A549 (cell line): ENCODE data around the gene TAB3. TPM values are rescaled to one million over a fixed set of nuclear protein-coding genes. Genes with fewer than 3 reads are reported as not detected.
A peak's percentile ranks its signal among the peaks of the same experiment; 100 is the strongest.

Source experiments
- ATAC-seq, 2 experiments: fragments of 200-7000 bp in 1 of 2; fragments of >200 bp in 1 of 2; cut with Nextera tagmentation in 1 of 2; cut with Tn5 transposase in 1 of 2; 3 replicates each; pipeline versions ENCODE4 v1.8.0 to v1.9.1; 2018 to 2020; ENCODE audit warnings: mild to moderate bottlenecking in 1 of 2, moderate library complexity in 1 of 2
- CTCF ChIA-PET: fragments of 300-600 bp; sonication (Branson Sonifier 250); formaldehyde crosslinking; extraction: SDS; loops from one replicate; lab custom pipeline; 2021; ENCODE audit warnings: antibody characterized with exemption, inconsistent platforms; lab: Yijun Ruan, JAX
- POLR2A ChIA-PET: fragments of 350-600 bp; formaldehyde crosslinking; extraction: SDS; loops from one replicate; lab custom pipeline; 2021; ENCODE audit warnings: antibody characterized with exemption, inconsistent platforms; lab: Yijun Ruan, JAX
- DNase-seq, 2 experiments: peaks; one replicate each; pipeline versions ENCODE4 v3.0.0 to v3.0.0-alpha.2; 2011 to 2016; ENCODE audit warnings: low read depth in 1 of 2, low spot score in 1 of 2
- FAIRE-seq: peaks from 2 replicates; lab custom pipeline; 2011; peaks lifted over from hg19 to GRCh38; lab: Jason Lieb, UNC
- H3K27ac ChIP-seq, 2 experiments: fragments of >200 bp; sonication (Bioruptor Twin); formaldehyde crosslinking; 3 replicates each; pipeline ENCODE4 v1.5.1; 2016 to 2017
- H3K4me1 ChIP-seq: fragments of >200 bp; sonication (Bioruptor Twin); formaldehyde crosslinking; 3 replicates; pipeline ENCODE4 v1.6.1; 2016
- H3K4me2 ChIP-seq: fragments of >200 bp; sonication (Bioruptor Twin); formaldehyde crosslinking; 3 replicates; pipeline ENCODE4 v1.6.1; 2016
- H3K4me3 ChIP-seq: fragments of >200 bp; sonication (Bioruptor Twin); formaldehyde crosslinking; 3 replicates; pipeline ENCODE4 v1.5.1; 2016
- H3K9me3 ChIP-seq: fragments of >200 bp; sonication (Bioruptor Twin); formaldehyde crosslinking; 3 replicates; pipeline ENCODE4 v1.6.1; 2016
- BHLHE40 ChIP-seq: IDR thresholded peaks from 2 replicates; pipeline ENCODE4 v1.6.1; 2012; ENCODE audit warnings: low read depth, low read length, inconsistent platforms
- CHD2 ChIP-seq: fragments of 150-350 bp; IDR thresholded peaks from 2 replicates; pipeline ENCODE4 v1.6.1; 2014; ENCODE audit warnings: low read length; ENCODE audit not compliant: partially characterized antibody
- FOSL2 ChIP-seq, 2 experiments: fragments of 450-650 bp in 1 of 2; fragments of >200 bp in 1 of 2; sonication (Bioruptor Twin) in 1 of 2; formaldehyde crosslinking; IDR thresholded peaks; 2 replicates each; pipeline versions ENCODE4 v1.5.0 to v1.6.1; 2016 to 2020; ENCODE audit warnings: mild to moderate bottlenecking in 1 of 2, moderate library complexity in 1 of 2
- FOXS1 ChIP-seq: fragments of 250-450 bp; sonication (Bioruptor Pico); IDR thresholded peaks from 2 replicates; pipeline ENCODE4 v1.5.0; 2020; ENCODE audit warnings: mild to moderate bottlenecking, moderate library complexity
- GATA3 ChIP-seq: IDR thresholded peaks from 2 replicates; pipeline ENCODE4 v1.6.1; 2012; ENCODE audit warnings: borderline replicate concordance
- HDAC2 ChIP-seq: fragments of 200-600 bp; sonication (generic); IDR thresholded peaks from 2 replicates; pipeline ENCODE4 v1.6.1; 2016
- KDM1A ChIP-seq: fragments of 200-600 bp; sonication (generic); IDR thresholded peaks from 2 replicates; pipeline ENCODE4 v1.6.1; 2016; ENCODE audit warnings: low read depth, mild to moderate bottlenecking
- MAFK ChIP-seq: fragments of 450-650 bp; IDR thresholded peaks from 2 replicates; pipeline ENCODE4 v1.6.1; 2014; ENCODE audit not compliant: partially characterized antibody
- MYC ChIP-seq: IDR thresholded peaks from 2 replicates; pipeline ENCODE4 v1.6.1; 2012; ENCODE audit warnings: mild to moderate bottlenecking, inconsistent platforms, low read length, improper control_type of control experiment, borderline replicate concordance
- NFE2L2 ChIP-seq: fragments of 150-350 bp; conservative IDR thresholded peaks from 2 replicates; pipeline ENCODE4 v1.6.1; 2014; ENCODE audit warnings: low read length
- POLR2A ChIP-seq: IDR thresholded peaks from 2 replicates; pipeline ENCODE4 v1.6.1; 2012; ENCODE audit warnings: mild to moderate bottlenecking, low read length
- RARB ChIP-seq: fragments of 250-450 bp; sonication (Bioruptor Pico); IDR thresholded peaks from 2 replicates; pipeline ENCODE4 v1.8.0; 2021; ENCODE audit warnings: mild to moderate bottlenecking, moderate library complexity
- RFX5 ChIP-seq: fragments of 450-650 bp; IDR thresholded peaks from 2 replicates; pipeline ENCODE4 v1.7.1; 2014; ENCODE audit warnings: antibody characterized with exemption, mild to moderate bottlenecking, moderate library complexity
- TP53 ChIP-seq: fragments of 250-450 bp; sonication (Bioruptor Pico); IDR thresholded peaks from 2 replicates; pipeline ENCODE4 v1.5.0; 2021; ENCODE audit warnings: mild to moderate bottlenecking, moderate library complexity
- ZNF302 ChIP-seq: fragments of 250-450 bp; sonication (Bioruptor Pico); IDR thresholded peaks from 2 replicates; pipeline ENCODE4 v1.9.0; 2021; ENCODE audit warnings: inconsistent platforms, mild to moderate bottlenecking, moderate library complexity
- ZSCAN20 ChIP-seq: fragments of 250-450 bp; sonication (Bioruptor Pico); IDR thresholded peaks from 2 replicates; pipeline ENCODE4 v1.8.0; 2022; ENCODE audit warnings: mild to moderate bottlenecking, moderate library complexity
- WGBS: methylation state at CpG from one replicate; pipeline ENCODE4 v1.1.6; 2017; ENCODE audit errors: missing lambda C conversion rate; 5-methylcytosine and 5-hydroxymethylcytosine counted together
- polyA plus RNA-seq, 4 experiments: library from polyadenylated mRNA; depleted of rRNA in 3 of 4; stranded (reverse); fragments of >200 nt; fragmentation: RNase III in 1 of 4; extraction: RNeasy Plus Mini Kit Qiagen cat#74134 plus additional on column Dnase treatment in 1 of 4; gene quantifications; 2 replicates in 3 of 4; 3 replicates in 1 of 4; pipeline ENCODE4 v1.2.3, GENCODE V29; 2011 to 2017
- TF ChIP-seq, protein P1 (sequence below): IDR thresholded peaks from 2 replicates; pipeline ENCODE4 v1.6.1; 2012; ENCODE audit warnings: low read depth, borderline replicate concordance
- TF ChIP-seq, protein P2 (sequence below): fragments of 200-600 bp; sonication (generic); IDR thresholded peaks from 2 replicates; pipeline ENCODE4 v1.6.1; 2016; ENCODE audit warnings: antibody characterized with exemption, mild to moderate bottlenecking, moderate library complexity

TAB3 gene
- polyA plus RNA-seq, 2 of the 4 experiments (the other 2 are of a cell fraction) = 11.2 to 18.6 TPM

DNA sequence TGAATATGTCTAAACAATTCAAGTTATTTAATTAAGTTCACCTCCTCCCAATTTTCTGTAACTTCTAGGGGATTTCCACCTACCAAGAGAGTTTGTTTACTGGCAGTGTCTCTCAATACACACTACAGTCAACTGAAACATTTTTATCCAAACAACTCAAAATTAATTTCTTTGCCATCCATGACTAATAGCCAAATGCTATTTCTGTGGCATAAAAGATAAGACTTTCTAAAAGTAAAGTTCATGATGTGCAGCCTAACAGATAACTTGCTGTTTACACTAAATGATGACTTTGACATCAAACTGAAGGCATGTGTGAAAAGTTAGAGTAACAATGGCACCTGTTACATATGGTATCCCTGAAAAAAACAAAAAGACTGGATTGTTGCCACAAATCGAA is 7.3 kb downstream of the TAB3 start:
- DNase-seq (no peak), FAIRE-seq (peak; percentile 72), ATAC-seq (no peak)
- no peak overlapping the region for H3K4me3 ChIP-seq
- no peak overlapping the region for H3K27ac ChIP-seq
- no peaks in the 10 kb centered on the region for H3K9me3 ChIP-seq
- H3K4me2 ChIP-seq = no peak overlapping the region
- ChIA-PET CTCF (no interaction called here), POLR2A (no interaction called here)
- H3K4me1 ChIP-seq = no peaks in the 10 kb centered on the region; the same call in 2 of the 3 replicates
- 78% methylated on average over 1 of the region's 1 CpG for WGBS
- TF ChIP-seq, protein P1, sequence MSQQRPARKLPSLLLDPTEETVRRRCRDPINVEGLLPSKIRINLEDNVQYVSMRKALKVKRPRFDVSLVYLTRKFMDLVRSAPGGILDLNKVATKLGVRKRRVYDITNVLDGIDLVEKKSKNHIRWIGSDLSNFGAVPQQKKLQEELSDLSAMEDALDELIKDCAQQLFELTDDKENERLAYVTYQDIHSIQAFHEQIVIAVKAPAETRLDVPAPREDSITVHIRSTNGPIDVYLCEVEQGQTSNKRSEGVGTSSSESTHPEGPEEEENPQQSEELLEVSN = no peak
- TF ChIP-seq GATA3 (no peak), POLR2A (no peak), KDM1A (no peak)
- TF ChIP-seq, protein P2, sequence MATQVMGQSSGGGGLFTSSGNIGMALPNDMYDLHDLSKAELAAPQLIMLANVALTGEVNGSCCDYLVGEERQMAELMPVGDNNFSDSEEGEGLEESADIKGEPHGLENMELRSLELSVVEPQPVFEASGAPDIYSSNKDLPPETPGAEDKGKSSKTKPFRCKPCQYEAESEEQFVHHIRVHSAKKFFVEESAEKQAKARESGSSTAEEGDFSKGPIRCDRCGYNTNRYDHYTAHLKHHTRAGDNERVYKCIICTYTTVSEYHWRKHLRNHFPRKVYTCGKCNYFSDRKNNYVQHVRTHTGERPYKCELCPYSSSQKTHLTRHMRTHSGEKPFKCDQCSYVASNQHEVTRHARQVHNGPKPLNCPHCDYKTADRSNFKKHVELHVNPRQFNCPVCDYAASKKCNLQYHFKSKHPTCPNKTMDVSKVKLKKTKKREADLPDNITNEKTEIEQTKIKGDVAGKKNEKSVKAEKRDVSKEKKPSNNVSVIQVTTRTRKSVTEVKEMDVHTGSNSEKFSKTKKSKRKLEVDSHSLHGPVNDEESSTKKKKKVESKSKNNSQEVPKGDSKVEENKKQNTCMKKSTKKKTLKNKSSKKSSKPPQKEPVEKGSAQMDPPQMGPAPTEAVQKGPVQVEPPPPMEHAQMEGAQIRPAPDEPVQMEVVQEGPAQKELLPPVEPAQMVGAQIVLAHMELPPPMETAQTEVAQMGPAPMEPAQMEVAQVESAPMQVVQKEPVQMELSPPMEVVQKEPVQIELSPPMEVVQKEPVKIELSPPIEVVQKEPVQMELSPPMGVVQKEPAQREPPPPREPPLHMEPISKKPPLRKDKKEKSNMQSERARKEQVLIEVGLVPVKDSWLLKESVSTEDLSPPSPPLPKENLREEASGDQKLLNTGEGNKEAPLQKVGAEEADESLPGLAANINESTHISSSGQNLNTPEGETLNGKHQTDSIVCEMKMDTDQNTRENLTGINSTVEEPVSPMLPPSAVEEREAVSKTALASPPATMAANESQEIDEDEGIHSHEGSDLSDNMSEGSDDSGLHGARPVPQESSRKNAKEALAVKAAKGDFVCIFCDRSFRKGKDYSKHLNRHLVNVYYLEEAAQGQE = no peak

DNA sequence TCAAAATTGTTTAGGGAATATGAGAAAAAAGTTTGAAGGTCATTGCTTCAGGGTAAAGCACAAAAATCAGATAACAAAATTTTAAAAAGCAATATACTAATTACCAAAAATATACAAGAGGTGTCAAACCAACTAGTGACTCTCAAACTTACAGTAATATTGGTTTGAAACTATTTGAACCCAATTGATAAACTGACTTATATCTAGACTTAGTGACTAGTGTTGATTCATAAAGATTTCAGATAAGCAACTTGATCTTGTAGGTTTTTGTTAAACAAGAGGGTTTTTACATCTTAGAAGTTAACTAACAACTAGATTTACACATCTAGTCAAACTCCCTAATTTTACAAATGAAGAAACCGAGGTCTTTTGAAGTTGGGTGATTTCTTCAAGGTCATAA is 7.7 kb downstream of the TAB3 start:
- Histone ChIP-seq H3K27ac (no peak overlapping the region), H3K4me1 (peaks cover 4% of the 10 kb centered on the region), H3K4me3 (no peak overlapping the region), H3K4me2 (no peak overlapping the region), H3K9me3 (no peaks in the 10 kb centered on the region)
- TF ChIP-seq FOXS1 (CRISPR knock-in tag) = no peak
- no peak for TF ChIP-seq RFX5
- no peak for TF ChIP-seq ZNF302 (CRISPR knock-in tag)
- POLR2A ChIA-PET = no interaction called here
- FAIRE-seq (no peak), ATAC-seq (no peak), DNase-seq (no peak)
- CTCF ChIA-PET = no interaction called here
- 56% methylated on average over 1 of the region's 1 CpG for WGBS

DNA sequence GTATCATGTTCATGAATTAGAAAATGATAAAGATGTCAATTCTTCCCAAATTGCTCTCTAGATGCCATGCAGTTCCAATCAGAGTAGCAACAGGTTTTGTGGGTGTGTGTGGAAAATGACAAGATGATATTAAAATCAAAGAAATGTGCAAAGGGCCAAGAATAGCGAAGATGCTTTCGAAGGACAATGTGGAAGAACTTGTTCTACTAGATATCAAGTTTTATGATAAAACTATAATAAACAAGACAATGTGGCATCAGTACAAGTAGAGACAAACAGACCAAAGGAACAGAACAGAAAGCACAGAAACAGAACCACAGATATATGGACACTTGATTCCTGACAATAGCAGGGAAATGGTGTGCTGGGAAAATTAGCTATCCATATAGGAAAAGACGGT is 9.0 kb downstream of the TAB3 start:
- H3K4me1 ChIP-seq = peaks cover 14% of the 10 kb centered on the region
- H3K4me3 ChIP-seq = no peak overlapping the region
- FAIRE-seq = no peak
- H3K9me3 ChIP-seq = no peaks in the 10 kb centered on the region
- no peak for ATAC-seq
- H3K27ac ChIP-seq = no peak overlapping the region
- TF ChIP-seq BHLHE40 (no peak), MAFK (no peak), TP53 (no peak), MYC (no peak)
- 92% methylated on average over 3 of the region's 3 CpGs for whole genome bisulfite sequencing
- POLR2A ChIA-PET = no interaction called here
- CTCF ChIA-PET = no interaction called here
- no peak for DNase-seq
- no peak overlapping the region for H3K4me2 ChIP-seq

DNA sequence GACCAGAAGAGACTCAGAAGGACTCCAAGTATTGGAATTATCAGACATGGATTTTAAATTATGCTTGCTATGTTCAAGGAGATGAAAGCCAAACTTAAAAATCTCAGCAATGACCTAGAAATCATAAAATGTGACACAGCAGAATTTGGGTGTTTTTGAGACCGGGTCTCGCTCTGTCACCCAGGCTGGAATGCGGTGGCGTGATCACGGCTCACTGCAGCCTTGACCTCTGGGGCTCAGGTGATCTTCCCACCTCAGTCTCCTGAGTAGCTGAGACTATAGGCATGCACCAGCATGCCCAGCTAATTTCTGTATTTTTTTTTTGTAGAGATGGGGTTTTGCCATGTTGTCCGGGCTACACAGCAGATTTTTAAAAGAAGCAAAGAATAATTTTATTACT is 12.7 kb downstream of the TAB3 start:
- ATAC-seq (no peak), DNase-seq (no peak)
- 89% methylated on average over 6 of the region's 6 CpGs for WGBS

More for the DNA sequence above, 12.7 kb downstream of the TAB3 start:
- peak overlapping the region; percentile 38 for H3K4me2 ChIP-seq
- H3K9me3 ChIP-seq = no peaks in the 10 kb centered on the region
- ChIA-PET POLR2A (no interaction called here), CTCF (no interaction called here)
- peaks cover 14% of the 10 kb centered on the region for H3K4me1 ChIP-seq
- TF ChIP-seq FOXS1 (CRISPR knock-in tag) (no peak), FOSL2 (IDR thresholded peaks at IDR 0.05) (no peak), FOSL2 (CRISPR knock-in tag; IDR thresholded peaks at IDR 0.05) (no peak), ZSCAN20 (CRISPR knock-in tag) (no peak), ZNF302 (CRISPR knock-in tag) (no peak), HDAC2 (no peak), NFE2L2 (no peak), CHD2 (no peak), RARB (CRISPR knock-in tag) (no peak)
- H3K27ac ChIP-seq = peak overlapping the region in 1 of 2 experiments; percentile 53; a peak in 2 of 6 replicates
- no peak overlapping the region for H3K4me3 ChIP-seq
- FAIRE-seq = peak; percentile 61
